DLD1 (cell line): Measurements from ENCODE around the gene RIMS1.

Source experiments
- in situ Hi-C: cut with HindIII; loops from 2 replicates; pipeline ENCODE4 v1.10.0; 2017; ENCODE audit warnings: low sequenced_read_pairs

The RIMS1 gene

DNA sequence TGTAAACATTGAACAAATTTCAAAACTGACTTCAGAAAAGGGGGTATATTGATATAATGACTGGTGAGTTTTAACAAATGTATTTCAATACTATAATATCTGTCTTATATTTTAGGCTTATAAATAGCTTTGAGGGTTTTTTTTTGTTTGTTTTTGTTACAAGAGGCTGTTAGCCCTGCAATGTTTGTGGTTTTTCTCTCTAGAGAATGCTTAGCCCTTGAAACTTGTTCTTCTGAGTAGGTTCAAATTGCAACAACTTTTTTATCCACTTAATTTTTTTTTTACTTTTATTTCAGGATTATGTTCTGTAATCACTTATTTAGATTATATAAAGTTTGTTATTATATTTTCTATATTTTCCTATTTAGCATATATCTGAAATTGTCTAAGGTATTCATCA lies 333.2 kb downstream of the RIMS1 start:
- in situ Hi-C loops, result no loop called here

GRCh38 chr6:72238021-72238420 lies 351.7 kb downstream of the RIMS1 start:
- in situ Hi-C loops, result no loop called here

- in situ Hi-C loops, result no loop called here
These were observed 352.6 kb downstream of the RIMS1 start for GRCh38 chr6:72238900-72239299.

- in situ Hi-C loops, result no loop called here
These were observed 359.2 kb downstream of the RIMS1 start for GRCh38 chr6:72245565-72245964.

DNA sequence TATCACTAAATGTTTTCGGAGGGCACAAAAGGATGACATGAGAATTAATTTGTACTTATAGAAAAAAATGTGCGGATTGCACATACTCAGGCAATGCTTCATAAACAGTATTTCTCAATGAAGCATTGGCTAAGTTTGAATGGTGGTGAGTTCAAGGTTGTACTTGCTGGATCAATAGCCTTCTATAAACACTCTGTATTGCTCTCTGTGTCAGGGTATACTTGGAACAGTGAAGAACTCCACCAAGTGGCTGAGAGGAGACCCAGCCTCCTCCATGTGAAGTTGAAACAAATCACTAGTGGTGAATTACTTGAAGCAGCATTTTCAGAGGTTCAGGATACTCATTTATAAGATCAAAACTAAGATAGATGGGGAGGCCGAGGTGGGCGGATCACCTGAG lies 360.6 kb downstream of the RIMS1 start:
- in situ Hi-C loops, result no loop called here

DNA sequence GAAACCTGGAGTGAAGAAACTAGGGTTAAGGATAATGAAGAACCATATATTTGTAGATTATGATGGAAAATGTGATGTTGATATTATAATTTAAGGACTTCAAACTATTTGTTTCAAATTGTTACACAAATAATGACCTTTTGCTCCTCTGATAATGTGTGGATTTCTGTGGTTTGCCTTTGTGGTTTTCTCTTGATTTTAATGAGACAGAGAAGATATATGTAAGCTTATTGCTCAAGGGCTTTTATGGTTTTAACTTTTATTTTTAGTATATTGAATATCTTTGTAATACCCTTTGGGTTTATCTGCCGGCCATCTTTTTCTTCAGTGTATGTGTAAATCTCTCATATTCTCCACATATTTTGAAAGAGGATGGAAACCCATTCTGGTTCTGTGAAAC lies 362.3 kb downstream of the RIMS1 start:
- in situ Hi-C loops, result no loop called here

DNA sequence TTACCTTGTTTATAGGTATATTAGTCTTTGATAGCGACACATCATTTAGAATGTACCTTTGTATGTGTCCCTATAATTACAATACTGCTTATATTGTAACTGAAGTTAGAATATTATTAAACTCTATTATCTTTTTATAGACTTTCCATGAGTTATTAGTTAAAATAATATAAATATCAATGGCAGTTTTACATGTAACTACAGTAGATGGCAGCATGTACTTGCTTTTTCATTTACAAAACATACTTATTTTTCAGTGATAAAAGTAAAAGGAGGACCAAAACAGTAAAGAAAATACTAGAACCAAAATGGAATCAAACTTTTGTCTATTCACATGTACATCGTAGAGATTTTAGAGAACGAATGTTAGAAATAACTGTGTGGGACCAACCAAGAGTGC lies 364.3 kb downstream of the RIMS1 start:
- in situ Hi-C loops, result no loop called here

GRCh38 chr6:72260489-72260888 lies 374.1 kb downstream of the RIMS1 start:
- in situ Hi-C loops, result no loop called here

DNA sequence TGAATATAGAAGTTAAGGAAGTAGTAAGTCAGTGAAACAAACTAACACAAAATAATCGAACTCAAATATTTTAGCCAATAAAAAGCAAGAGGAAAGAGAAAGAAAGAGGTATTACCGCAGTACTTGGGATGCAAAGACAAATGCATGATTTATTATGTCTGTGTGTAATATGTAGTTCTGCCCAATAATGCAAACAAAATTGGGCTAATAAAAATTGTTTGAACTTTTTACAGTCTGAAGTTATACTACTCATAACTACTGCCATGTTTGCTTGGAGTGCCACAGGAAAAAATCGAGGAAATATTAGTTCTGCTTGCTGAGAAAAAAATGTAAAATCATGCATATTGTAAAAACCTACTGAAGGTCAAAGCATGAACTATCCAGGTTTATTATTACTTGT lies 375.2 kb downstream of the RIMS1 start:
- in situ Hi-C loops, result no loop called here

DNA sequence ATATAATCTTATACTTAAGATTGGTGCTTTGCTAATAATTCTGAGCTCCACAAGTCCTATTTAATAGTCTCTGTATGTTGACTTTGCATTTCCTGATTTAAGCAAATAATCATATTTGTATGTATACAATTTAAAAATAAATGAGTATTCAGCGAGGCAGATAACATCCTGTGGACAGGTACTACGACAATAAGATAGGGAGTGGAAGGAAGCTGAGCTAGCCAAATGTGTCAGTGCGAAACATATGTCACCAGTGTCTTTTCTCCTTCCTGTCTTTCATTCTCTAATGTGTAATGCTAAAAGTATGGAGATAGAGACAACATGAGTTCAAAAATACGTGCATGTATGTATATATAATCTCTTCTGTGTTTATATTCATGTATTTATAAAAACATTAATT lies 375.9 kb downstream of the RIMS1 start:
- in situ Hi-C loops, result no loop called here

DNA sequence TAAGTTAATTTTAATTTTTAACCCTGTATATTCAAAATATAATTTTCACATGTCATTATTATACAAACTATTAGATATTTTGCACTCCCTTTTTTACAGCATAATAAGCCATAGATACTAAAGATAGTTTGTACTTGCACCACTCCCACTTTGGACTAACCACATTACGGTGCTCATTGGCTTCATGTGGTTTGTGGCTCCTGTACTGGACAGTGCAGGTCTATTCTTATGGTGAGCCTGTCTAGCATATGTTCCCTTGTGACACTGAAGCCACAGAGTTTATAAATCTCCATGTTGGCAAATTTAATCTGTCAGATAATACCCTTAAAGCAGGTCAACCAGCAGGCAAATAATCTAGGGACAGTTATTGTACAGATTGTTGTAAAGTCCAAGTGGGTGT lies 381.1 kb downstream of the RIMS1 start:
- in situ Hi-C loops, result no loop called here

DNA sequence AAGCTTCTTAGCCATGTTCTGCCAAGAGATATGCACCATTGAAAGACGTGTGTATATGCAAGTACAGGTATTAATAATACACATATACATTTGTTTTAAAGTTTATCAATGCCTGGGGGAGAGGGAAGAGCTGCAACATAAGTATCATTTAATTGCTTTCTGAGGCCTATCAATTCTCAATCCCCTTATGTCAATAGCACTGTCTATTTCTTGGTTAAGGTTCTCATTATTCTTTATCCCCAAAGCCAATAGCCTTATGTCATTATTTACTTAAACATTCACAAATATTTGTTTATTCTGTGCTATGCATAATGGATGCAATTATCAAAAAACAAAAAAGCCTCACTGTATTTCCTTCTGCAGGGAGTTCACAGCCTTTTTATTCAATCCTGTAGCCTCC lies 385.2 kb downstream of the RIMS1 start:
- in situ Hi-C loops, result no loop called here

DNA sequence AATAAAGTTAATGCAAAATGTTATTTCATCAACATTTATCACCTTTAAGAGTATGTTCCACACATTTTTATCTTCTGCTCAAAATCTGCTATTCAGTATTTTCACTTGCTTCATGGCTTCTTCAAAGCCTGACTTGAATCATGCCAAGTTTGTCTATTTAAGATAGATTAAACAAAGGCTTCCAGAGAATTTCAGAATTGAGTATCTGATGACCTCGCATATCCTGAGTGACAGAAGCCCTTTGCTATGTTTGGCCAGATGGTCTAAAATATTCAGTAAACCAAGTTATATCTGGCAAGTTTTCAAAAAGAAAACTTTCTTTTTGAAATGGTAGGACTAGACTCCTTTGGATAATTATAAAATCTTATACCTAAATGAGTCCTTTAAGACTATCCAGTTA lies 386.6 kb downstream of the RIMS1 start:
- in situ Hi-C loops, result no loop called here

DNA sequence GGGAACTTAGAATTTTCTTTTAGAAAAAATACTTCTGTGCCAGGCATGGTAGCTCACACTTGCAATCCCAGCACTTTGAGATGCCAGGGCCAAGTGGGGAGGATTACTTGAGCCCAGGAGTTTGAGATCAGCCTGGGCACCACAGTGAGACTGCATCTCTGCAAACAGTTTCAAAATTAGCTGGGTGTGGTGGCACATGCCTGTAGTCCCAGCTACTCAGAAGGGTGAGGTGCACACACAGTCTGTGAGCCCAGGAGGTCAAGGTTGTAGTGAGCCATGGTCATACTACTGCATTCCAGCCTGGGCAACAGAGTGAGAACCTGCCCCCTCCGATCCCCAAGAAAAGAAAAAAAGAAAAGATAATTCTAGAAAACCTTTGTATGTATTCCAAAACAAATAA lies 389.5 kb downstream of the RIMS1 start:
- in situ Hi-C loops, result no loop called here

DNA sequence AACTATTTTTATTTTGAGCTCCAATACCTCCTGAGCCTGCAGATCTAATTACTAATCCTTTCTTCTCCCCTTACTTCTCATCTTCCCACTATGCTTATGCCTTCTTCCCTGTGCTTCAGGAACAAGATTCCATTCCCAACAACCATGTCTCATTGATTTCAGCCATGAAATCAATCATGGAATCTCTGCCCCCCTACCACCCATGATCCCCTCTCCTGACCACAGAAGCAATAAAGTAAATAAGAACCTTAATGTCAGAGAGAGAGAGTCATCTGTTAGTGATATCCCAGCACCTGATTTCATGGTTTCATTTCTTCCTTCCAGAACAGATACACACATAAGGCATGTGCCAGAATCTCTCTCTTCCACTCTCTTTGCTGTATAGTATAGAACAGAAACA lies 395.9 kb downstream of the RIMS1 start:
- in situ Hi-C loops, result no loop called here

DNA sequence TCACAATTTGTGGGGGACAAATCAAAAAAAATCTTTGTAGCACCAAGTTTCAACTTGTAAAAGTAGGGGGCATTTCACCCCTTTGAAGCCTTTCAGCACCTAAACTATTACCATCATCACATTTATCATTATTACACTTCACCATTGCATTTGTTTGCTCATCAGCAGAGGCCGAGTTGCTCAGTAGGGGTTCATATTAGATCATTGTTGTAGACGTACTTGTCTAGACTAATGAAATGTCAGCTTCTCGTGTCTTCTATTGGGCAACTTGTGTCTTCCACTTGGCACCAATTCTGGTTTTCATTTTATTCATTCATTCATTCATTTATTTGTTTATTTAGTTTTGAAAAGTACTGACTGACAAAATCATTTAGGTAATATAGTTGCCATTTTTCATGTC lies 397.2 kb downstream of the RIMS1 start:
- in situ Hi-C loops, result no loop called here

- in situ Hi-C loops, result no loop called here
These were observed 400.6 kb downstream of the RIMS1 start for GRCh38 chr6:72286911-72287311.

- in situ Hi-C loops, result no loop called here
These were observed 401.5 kb downstream of the RIMS1 start for GRCh38 chr6:72287801-72288200.

DNA sequence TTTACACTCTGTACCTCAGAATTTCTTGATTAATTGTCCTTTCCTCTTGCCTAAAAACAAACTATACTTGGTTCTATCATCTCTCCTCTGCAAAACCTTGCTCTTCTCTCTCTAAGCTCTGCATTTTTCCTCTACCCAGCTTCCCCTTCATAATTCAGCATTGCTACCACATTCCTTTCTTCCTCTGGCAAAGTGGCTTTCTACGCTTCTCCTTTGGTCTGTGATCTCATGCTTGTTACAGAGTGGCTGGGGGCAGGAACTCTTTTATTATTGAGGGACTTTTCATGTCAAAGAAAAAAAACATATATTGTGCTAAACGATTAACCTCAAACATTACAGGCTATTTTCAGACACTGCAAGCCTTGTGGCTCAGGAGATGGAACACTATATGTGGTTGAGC lies 402.2 kb downstream of the RIMS1 start:
- in situ Hi-C loops, result no loop called here

- in situ Hi-C loops, result no loop called here
These were observed 404.3 kb downstream of the RIMS1 start for GRCh38 chr6:72290620-72291019.

- in situ Hi-C loops, result no loop called here
These were observed 410.0 kb downstream of the RIMS1 start for GRCh38 chr6:72296375-72296774.

DNA sequence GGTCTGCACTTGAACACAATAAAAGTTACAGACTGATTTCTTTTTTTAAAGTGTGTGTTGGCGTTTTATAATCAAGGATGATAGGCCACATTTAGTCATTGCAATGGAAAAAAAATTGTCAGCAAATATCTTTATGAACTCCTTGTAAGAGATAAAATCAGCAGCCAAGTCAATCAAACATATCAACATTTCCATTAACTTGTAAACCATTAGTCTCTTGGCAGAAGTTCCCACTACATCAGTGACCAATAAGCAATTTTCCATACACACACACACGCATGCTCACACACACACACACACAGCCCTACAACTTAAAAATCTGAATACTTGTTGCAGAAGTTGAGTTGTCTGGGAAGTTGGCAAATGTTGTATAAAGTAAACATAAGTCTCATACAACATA lies 419.6 kb downstream of the RIMS1 start:
- in situ Hi-C loops, result no loop called here

DNA sequence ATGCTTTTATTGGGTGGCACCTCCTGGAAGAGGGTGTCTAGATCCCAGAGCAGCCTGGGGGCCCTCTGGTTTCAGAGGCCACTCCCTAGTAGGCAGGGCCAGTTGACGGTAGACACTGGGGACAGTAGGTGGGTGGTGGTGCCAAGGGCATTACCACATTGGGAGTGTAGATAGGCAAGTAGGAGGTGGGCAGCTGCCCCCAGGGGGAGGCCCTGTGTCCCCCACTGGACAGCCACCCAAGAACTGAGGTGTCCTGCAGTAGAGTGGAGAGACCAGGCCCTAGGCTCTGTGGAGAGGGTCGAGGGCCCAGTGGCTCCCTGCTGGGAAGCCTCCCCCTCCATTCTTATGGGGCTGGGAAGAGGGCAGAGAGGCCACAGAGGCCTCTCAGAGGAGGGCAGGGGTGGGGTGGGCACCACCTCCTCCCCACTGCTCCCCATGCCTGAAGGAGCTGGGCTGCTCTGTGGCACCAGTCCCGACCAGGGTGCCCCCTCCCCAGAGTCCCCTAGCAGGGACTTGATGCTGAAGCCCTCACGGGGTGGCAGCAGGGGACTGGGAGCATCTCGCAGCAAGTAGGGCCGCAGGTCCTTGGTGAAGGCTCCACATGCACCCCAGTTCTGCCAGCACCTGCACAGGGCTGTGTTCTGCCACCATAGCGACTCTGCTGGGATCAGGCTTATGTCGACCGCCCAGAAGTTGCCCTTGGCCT lies 430.5 kb downstream of the RIMS1 start:
- in situ Hi-C loops, result no loop called here
